ENCODE data around the gene HOXD11. TPM values are rescaled to one million over a fixed set of nuclear protein-coding genes. Genes with fewer than 3 reads are reported as not detected.

The HOXD11 gene
- total RNA-seq, 1 experiment from 2014 or later = not detected

DNA sequence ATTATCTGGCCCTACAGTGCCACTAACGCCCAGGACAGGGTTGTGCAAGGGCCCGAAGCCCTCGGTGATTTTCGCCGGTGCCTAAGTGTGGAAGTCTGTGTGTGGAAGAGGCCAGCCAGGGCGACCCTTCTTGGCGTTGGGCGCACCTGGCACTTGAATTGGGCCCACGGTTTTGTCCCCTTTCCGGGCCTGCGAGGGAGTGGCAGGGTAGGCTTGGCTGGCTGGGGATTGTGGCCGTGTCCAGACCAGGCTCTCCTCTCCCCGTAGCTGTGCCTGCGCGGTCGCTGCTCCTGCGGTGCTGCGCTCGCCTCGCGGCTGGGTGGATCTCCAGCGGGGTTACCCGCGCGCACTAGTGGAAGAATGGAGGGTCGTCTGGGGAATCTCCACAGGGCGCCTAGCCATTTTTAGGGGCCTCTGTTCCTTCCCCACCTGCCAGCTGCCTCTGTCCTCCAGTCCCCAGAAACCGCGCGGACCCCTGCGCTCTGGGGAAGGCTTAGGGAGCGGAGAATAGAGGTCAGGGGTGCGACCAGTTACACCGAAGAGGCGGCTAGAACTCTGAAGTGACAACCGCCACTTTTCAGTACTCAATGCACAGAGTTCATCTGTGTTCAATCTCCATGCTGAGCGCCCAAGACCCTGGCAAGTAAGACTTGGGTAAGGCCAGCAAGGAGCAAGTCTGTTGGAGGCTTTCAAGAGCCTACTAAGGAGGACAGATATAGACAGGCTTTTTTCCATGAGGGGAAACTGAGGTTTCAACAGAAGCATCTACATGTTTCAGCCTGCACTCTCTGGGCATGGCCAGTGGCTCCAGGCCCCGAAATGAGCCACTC lies 39.3 kb upstream of the HOXD11 start:
- H3K27me3 Mint-ChIP-seq (ENCODE audit: unreplicated experiment) = no peaks in the 10 kb centered on the region
- TF ChIP-seq CTCF (IDR thresholded peaks at IDR 0.05; ENCODE audit: unreplicated experiment) = no peak
- CTCF ChIA-PET = no interaction called here
- no TSS peak for BruUV-seq (replicated peaks)
- H3K36me3 Mint-ChIP-seq (ENCODE audit: insufficient read depth, unreplicated experiment) = no peaks in the 10 kb centered on the region
- H3K4me3 Mint-ChIP-seq (ENCODE audit: low read depth, unreplicated experiment) = no peak overlapping the region
- peaks cover 3% of the 10 kb centered on the region for H3K9me3 Mint-ChIP-seq (ENCODE audit: low read depth, unreplicated experiment)
- no peak overlapping the region for H3K27ac Mint-ChIP-seq (ENCODE audit: unreplicated experiment)
- DNase-seq = no peak
- no peaks in the 10 kb centered on the region for H3K4me1 Mint-ChIP-seq (ENCODE audit: low read depth, unreplicated experiment)
- intact Hi-C loops (cut with micrococcal nuclease; ENCODE audit: unreplicated experiment) = no loop called here

DNA sequence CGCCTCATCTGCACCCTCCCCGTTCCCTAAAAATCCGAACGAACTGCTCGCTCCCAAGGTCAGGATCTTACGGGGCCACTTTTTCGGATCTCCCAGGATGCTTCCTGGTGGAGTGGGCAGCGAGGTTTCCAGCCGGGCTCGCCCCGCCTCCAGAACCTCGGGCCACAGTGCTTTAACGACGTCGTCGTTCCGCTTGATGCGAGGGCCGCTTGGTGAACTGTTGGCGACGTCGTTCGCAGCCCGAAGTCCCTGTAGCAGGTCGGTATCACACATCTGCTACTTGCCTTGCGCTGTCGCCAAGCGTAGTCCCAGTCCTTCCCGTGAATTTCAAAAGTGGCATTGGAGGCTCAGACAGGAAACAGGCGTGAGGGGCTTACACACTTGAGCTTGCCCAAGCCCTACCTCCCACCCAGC lies 38.7 kb upstream of the HOXD11 start:
- no peak for DNase-seq
- CTCF ChIA-PET = no interaction called here
- Mint-ChIP-seq H3K27ac (ENCODE audit: unreplicated experiment) (no peak overlapping the region), H3K36me3 (ENCODE audit: insufficient read depth, unreplicated experiment) (no peaks in the 10 kb centered on the region), H3K9me3 (ENCODE audit: low read depth, unreplicated experiment) (peaks cover 3% of the 10 kb centered on the region), H3K4me1 (ENCODE audit: low read depth, unreplicated experiment) (no peaks in the 10 kb centered on the region), H3K27me3 (ENCODE audit: unreplicated experiment) (no peaks in the 10 kb centered on the region), H3K4me3 (ENCODE audit: low read depth, unreplicated experiment) (no peak overlapping the region)
- no peak for TF ChIP-seq CTCF (IDR thresholded peaks at IDR 0.05; ENCODE audit: unreplicated experiment)
- intact Hi-C loops (cut with micrococcal nuclease; ENCODE audit: unreplicated experiment) = no loop called here
- BruUV-seq (replicated peaks) = no TSS peak

DNA sequence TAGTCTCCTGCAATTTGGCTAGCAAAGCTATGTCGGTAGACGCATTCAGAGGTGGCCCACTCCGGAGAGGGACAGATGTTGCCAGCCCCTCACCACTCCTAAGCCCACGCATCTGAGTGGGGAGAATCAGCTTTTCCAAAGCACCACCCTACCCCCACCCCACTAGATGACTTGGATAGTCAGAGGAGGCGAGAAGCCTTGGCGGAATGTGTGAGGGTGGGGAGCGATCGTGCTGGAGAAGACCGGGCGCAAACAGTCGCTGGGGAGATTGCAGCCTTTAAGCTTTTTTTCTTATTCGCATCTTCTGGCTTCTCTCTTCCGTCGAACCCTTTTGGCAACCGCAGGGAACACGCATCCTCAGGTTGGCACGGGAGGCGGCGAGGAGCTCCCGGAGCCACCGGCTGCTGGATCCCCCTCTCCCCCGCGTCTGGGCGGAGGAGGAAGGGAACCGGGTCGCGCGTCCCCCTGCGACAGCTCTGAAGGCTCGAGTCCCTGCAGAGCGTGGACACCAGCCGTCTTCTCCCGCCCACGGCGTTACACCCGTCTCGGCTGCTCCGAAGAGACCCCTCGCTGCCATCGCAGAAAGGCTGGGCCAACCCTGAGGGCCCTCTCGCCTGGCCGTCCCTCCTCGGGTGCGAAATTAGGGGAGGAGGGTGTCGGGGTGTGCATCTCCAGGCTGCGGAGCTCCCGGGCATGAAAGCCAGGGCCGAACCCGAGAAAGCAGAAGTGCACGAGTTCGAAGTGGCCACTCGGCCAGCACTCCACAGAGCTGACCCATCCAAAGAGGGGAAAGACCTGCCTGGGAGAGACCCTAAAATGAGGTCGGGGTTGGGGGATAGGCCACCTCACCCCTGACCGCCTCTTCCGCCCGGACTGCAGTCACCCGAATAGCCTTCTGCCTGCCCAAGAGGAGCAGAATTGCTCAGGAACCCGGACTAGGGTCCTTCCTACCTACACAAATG lies 35.5 kb upstream of the HOXD11 start:
- H3K27ac Mint-ChIP-seq (ENCODE audit: unreplicated experiment) = no peak overlapping the region
- BruUV-seq (replicated peaks) = no TSS peak
- DNase-seq = no peak
- intact Hi-C loops (cut with micrococcal nuclease; ENCODE audit: unreplicated experiment) = loop anchor here (10.0 kb wide), 1 partner anchor 107 kb away; no protein-coding TSS in a partner anchor
- no peak overlapping the region for H3K4me3 Mint-ChIP-seq (ENCODE audit: low read depth, unreplicated experiment)
- peaks cover 3% of the 10 kb centered on the region for H3K9me3 Mint-ChIP-seq (ENCODE audit: low read depth, unreplicated experiment)
- CTCF ChIA-PET = interaction anchor here (0.9 kb wide), 1 partner anchor 19 kb away, joined by 3 read pairs; no protein-coding TSS in a partner anchor
- H3K4me1 Mint-ChIP-seq (ENCODE audit: low read depth, unreplicated experiment) = peaks cover 5% of the 10 kb centered on the region
- TF ChIP-seq CTCF (IDR thresholded peaks at IDR 0.05; ENCODE audit: unreplicated experiment) = no peak
- H3K36me3 Mint-ChIP-seq (ENCODE audit: insufficient read depth, unreplicated experiment) = no peaks in the 10 kb centered on the region
- peaks cover 22% of the 10 kb centered on the region for H3K27me3 Mint-ChIP-seq (ENCODE audit: unreplicated experiment)

GRCh38 chr2:176072292-176072669 lies 34.8 kb upstream of the HOXD11 start:
- Mint-ChIP-seq H3K36me3 (ENCODE audit: insufficient read depth, unreplicated experiment) (no peaks in the 10 kb centered on the region), H3K27me3 (ENCODE audit: unreplicated experiment) (peaks cover 22% of the 10 kb centered on the region), H3K4me3 (ENCODE audit: low read depth, unreplicated experiment) (no peak overlapping the region), H3K4me1 (ENCODE audit: low read depth, unreplicated experiment) (peaks cover 8% of the 10 kb centered on the region), H3K9me3 (ENCODE audit: low read depth, unreplicated experiment) (peaks cover 3% of the 10 kb centered on the region), H3K27ac (ENCODE audit: unreplicated experiment) (no peak overlapping the region)
- intact Hi-C loops (cut with micrococcal nuclease; ENCODE audit: unreplicated experiment) = loop anchor here (10.0 kb wide), 1 partner anchor 107 kb away; no protein-coding TSS in a partner anchor
- CTCF ChIA-PET = no interaction called here
- no peak for DNase-seq
- no TSS peak for BruUV-seq (replicated peaks)
- TF ChIP-seq CTCF (IDR thresholded peaks at IDR 0.05; ENCODE audit: unreplicated experiment) = no peak
